CD14-positive monocyte (primary cell): ENCODE measurements around the gene JPT1. TPM values are rescaled to one million over a fixed set of nuclear protein-coding genes. Genes with fewer than 3 reads are reported as not detected.

ENCODE experiments used
- DNase-seq, 3 donors: peaks; one replicate each; pipeline ENCODE4 v3.0.0-alpha.2; 2011 to 2022
- H2AFZ ChIP-seq: 2 replicates; pipeline ENCODE4 v1.6.0; 2012; ENCODE audit warnings: mild to moderate bottlenecking, low read depth, low read length, inconsistent platforms; ENCODE audit not compliant: insufficient read depth, poor library complexity, severe bottlenecking
- H3K27ac ChIP-seq, 2 donors: 1 replicate in 1 of 2; 2 replicates in 1 of 2; pipeline ENCODE4 v1.5.1; 2012 to 2013; ENCODE audit warnings: low read length in 2 of 2, control low read depth in 1 of 2, inconsistent platforms in 1 of 2, low read depth in 1 of 2, mild to moderate bottlenecking in 1 of 2
- H3K27me3 ChIP-seq, 2 donors: one replicate each; pipeline versions ENCODE4 v1.6.0 to v1.6.1; 2011 to 2013; ENCODE audit warnings: low read length in 2 of 2; ENCODE audit not compliant: control insufficient read depth in 2 of 2, insufficient read depth in 2 of 2
- H3K36me3 ChIP-seq, 2 donors: replicated peaks in 1 of 2; 1 replicate in 1 of 2; 2 replicates in 1 of 2; pipeline versions ENCODE4 v1.5.1 to v1.6.1; 2012 to 2013; ENCODE audit warnings: low read length in 2 of 2, control low read depth in 1 of 2, inconsistent platforms in 1 of 2, mild to moderate bottlenecking in 1 of 2; ENCODE audit not compliant: insufficient read depth in 2 of 2, control insufficient read depth in 1 of 2
- H3K4me1 ChIP-seq, 2 donors: 1 replicate in 1 of 2; 2 replicates in 1 of 2; pipeline versions ENCODE4 v1.5.1 to v1.6.1; 2012 to 2013; ENCODE audit warnings: low read length in 2 of 2, control low read depth in 1 of 2, inconsistent platforms in 1 of 2, mild to moderate bottlenecking in 1 of 2, moderate library complexity in 1 of 2; ENCODE audit not compliant: insufficient read depth in 2 of 2, control insufficient read depth in 1 of 2
- H3K4me2 ChIP-seq: replicated peaks from 2 replicates; pipeline ENCODE3; 2012; ENCODE audit warnings: low read length, moderate library complexity, mild to moderate bottlenecking; ENCODE audit not compliant: poor library complexity, severe bottlenecking; ENCODE audit errors: extremely low read depth
- H3K4me3 ChIP-seq, 3 experiments: fragments of 200-600 bp in 1 of 3; sonication (generic) in 1 of 3; replicated peaks in 1 of 3; 1 replicate in 2 of 3; 2 replicates in 1 of 3; pipeline ENCODE4 v1.5.1; 2011 to 2013; ENCODE audit warnings: low read length in 3 of 3, mild to moderate bottlenecking in 3 of 3, control low read depth in 2 of 3, low read depth in 2 of 3, inconsistent platforms in 1 of 3, moderate library complexity in 1 of 3
- H3K79me2 ChIP-seq: 2 replicates; pipeline ENCODE4 v1.6.0; 2012; ENCODE audit warnings: mild to moderate bottlenecking, control low read depth, inconsistent platforms, low read length, moderate library complexity; ENCODE audit not compliant: insufficient read depth
- H3K9ac ChIP-seq: 2 replicates; pipeline ENCODE4 v1.6.0; 2017; ENCODE audit warnings: low read length, mild to moderate bottlenecking; ENCODE audit not compliant: insufficient read depth, poor library complexity, severe bottlenecking
- H3K9me3 ChIP-seq, 2 donors: replicated peaks in 1 of 2; 1 replicate in 1 of 2; 2 replicates in 1 of 2; pipeline versions ENCODE4 v1.5.1 to v1.6.1; 2012 to 2013; ENCODE audit warnings: low read length in 2 of 2, control low read depth in 1 of 2; ENCODE audit not compliant: control insufficient read depth in 1 of 2, insufficient read depth in 1 of 2
- H4K20me1 ChIP-seq: 2 replicates; pipeline ENCODE4 v1.6.0; 2012; ENCODE audit warnings: mild to moderate bottlenecking, low read length, control low read depth, moderate library complexity; ENCODE audit not compliant: insufficient read depth
- H3K27ac Mint-ChIP-seq, 7 donors: one replicate each; pipeline ENCODE4 v1.8.0; 2020; ENCODE audit warnings: mild to moderate bottlenecking in 7 of 7, mixed read lengths in 7 of 7, moderate library complexity in 6 of 7, inconsistent platforms in 2 of 7
- H3K27me3 Mint-ChIP-seq, 3 donors: one replicate each; pipeline ENCODE4 v1.8.0; 2021 to 2022; ENCODE audit warnings: low read depth in 3 of 3, mild to moderate bottlenecking in 3 of 3, mixed read lengths in 3 of 3, moderate library complexity in 3 of 3, inconsistent platforms in 1 of 3
- H3K36me3 Mint-ChIP-seq, 2 donors: one replicate each; pipeline ENCODE4 v1.8.0; 2020; ENCODE audit warnings: mixed read lengths in 2 of 2, inconsistent platforms in 1 of 2, mild to moderate bottlenecking in 1 of 2
- H3K4me1 Mint-ChIP-seq: one replicate; pipeline ENCODE4 v1.8.0; 2020; ENCODE audit warnings: mild to moderate bottlenecking, mixed read lengths
- H3K4me3 Mint-ChIP-seq, 2 donors: one replicate each; pipeline ENCODE4 v1.8.0; 2020; ENCODE audit warnings: mild to moderate bottlenecking in 2 of 2, mixed read lengths in 2 of 2, moderate library complexity in 1 of 2
- H3K9me3 Mint-ChIP-seq, 7 donors: one replicate each; pipeline ENCODE4 v1.8.0; 2020 to 2022; ENCODE audit warnings: mixed read lengths in 7 of 7, mild to moderate bottlenecking in 6 of 7, moderate library complexity in 6 of 7, inconsistent platforms in 2 of 7
- WGBS: methylation state at CpG from one replicate; pipeline ENCODE4 v1.1.5; 2013; ENCODE audit warnings: missing lambda C conversion rate; ENCODE audit not compliant: insufficient coverage; 5-methylcytosine and 5-hydroxymethylcytosine counted together
- intact Hi-C, 2 donors: fragments of 100-400 bp; cut with micrococcal nuclease; formaldehyde crosslinking; loops; one replicate each; pipeline versions ENCODE4 v1.15.0 to v1.15.1; 2023
- polyA plus RNA-seq, 3 donors: library from polyadenylated mRNA; depleted of rRNA in 1 of 3; unstranded in 2 of 3; stranded (reverse) in 1 of 3; fragments of 300-500 nt in 2 of 3; fragments of >200 nt in 1 of 3; fragmentation: Illumina TruSeq in 2 of 3; gene quantifications; 1 replicate in 2 of 3; 2 replicates in 1 of 3; pipeline ENCODE4 v1.2.3, GENCODE V29; 2012 to 2021
- TF ChIP-seq, protein P1 (sequence below): fragments of 200-600 bp; IDR thresholded peaks from one replicate; pipeline ENCODE4 v1.8.0; 2022; ENCODE audit warnings: antibody characterized with exemption, mild to moderate bottlenecking

JPT1 gene
- polyA plus RNA-seq, 3 donors: 79.7 to 181 (median 156) TPM

DNA sequence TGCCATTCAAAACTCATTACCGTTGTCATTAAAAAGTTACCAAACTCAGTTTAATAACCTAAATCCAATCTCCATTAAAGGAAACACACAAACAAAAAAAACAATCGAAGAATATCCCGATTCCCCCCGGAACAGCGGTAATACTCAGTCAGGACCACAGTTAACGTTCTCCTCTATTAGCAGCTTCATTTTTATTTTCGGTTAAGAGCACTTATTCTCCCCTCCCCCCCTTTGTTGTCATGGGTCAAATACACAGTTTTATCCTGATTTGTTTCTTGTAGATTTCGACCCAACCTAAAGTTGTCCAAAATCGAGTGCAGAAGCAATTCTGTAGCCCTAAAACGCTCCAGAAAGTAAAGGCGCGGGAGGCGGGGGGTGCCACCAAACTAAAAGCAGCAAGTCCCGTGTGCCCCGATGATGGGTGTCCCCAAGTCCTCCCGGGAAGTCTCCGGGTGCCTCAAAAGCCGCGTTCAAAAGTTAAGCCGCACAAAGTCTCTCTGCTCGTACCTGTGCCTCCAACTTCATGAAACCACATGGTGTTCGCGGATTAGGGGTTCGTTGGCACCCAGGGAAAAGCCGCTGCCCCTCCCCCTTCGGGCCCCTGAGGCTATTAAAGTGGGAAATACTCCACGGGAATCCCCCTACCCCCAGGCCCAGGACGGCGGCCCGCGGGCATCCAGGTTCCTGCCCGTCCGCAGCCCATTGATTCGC lies 27.5 kb upstream of the JPT1 start:
- Mint-ChIP-seq H3K4me1 (peaks cover 22% of the 10 kb centered on the region), H3K27me3 (peaks cover 0 to 2% (median 0%) of the 10 kb centered on the region in 3 donors), H3K9me3 (no peaks in the 10 kb centered on the region), H3K36me3 (peaks cover 9 to 30% of the 10 kb centered on the region in 2 donors), H3K4me3 (peak overlapping the region; percentile 89 to 96), H3K27ac (peak overlapping the region; percentile 69 to 96 (median 91))
- peak overlapping the region; percentile 97 for H3K9ac ChIP-seq
- intact Hi-C loops: loop anchor here (2.0 to 5.0 kb wide), 2 partner anchors 27 to 134 kb away; partner anchors contain the start of genes ATP5PD (in 2 of the 2), KCTD2 (in 2 of the 2) and JPT1 (in 1 of the 2)
- peak; percentile 6 to 47 (median 8) for DNase-seq
- H3K4me1 ChIP-seq: peaks cover 17 to 21% of the 10 kb centered on the region in 2 donors
- H4K20me1 ChIP-seq: peaks cover 53% of the 10 kb centered on the region
- H3K9me3 ChIP-seq: no peaks in the 10 kb centered on the region
- H3K4me2 ChIP-seq: peak overlapping the region; percentile 80
- WGBS: under 1% methylated on average over 33 of the region's 34 CpGs
- peaks cover 20 to 34% of the 10 kb centered on the region in 2 donors for H3K36me3 ChIP-seq
- H2AFZ ChIP-seq: peak overlapping the region; percentile 64
- H3K4me3 ChIP-seq: peak overlapping the region; percentile 85 to 96 (median 93)
- peak overlapping the region; percentile 92 to 96 for H3K27ac ChIP-seq
- peaks cover 57% of the 10 kb centered on the region for H3K79me2 ChIP-seq
- TF ChIP-seq, protein P1, sequence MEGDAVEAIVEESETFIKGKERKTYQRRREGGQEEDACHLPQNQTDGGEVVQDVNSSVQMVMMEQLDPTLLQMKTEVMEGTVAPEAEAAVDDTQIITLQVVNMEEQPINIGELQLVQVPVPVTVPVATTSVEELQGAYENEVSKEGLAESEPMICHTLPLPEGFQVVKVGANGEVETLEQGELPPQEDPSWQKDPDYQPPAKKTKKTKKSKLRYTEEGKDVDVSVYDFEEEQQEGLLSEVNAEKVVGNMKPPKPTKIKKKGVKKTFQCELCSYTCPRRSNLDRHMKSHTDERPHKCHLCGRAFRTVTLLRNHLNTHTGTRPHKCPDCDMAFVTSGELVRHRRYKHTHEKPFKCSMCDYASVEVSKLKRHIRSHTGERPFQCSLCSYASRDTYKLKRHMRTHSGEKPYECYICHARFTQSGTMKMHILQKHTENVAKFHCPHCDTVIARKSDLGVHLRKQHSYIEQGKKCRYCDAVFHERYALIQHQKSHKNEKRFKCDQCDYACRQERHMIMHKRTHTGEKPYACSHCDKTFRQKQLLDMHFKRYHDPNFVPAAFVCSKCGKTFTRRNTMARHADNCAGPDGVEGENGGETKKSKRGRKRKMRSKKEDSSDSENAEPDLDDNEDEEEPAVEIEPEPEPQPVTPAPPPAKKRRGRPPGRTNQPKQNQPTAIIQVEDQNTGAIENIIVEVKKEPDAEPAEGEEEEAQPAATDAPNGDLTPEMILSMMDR: no peak
- no peaks in the 10 kb centered on the region for H3K27me3 ChIP-seq

DNA sequence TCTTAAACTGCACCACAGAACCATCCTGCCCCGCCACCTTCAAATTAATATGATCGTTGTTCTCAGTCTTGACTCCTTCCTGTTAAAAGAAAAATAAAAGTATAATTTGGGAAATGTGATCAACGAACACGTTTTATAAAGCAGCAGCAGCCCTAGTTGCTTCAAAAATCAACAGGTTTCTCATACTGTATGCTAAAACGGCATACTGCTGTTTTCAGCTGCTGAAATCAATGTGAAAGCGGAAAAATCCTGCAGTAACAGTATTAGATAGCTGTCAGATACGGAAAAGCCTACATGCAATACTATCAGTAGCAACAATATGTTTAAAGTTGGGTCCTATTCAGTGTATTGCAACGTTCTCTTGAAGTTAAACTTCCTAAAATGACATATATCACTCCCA lies 26.8 kb upstream of the JPT1 start:
- Histone ChIP-seq H3K4me2 (peak overlapping the region; percentile 80), H4K20me1 (peaks cover 60% of the 10 kb centered on the region), H3K4me1 (peaks cover 17 to 21% of the 10 kb centered on the region in 2 donors), H3K27ac (peak overlapping the region in 1 of 2 donors; percentile 96), H3K79me2 (peaks cover 63% of the 10 kb centered on the region), H3K4me3 (peak overlapping the region; percentile 85 to 96 (median 93)), H3K9ac (peak overlapping the region; percentile 97), H3K9me3 (no peaks in the 10 kb centered on the region), H3K27me3 (no peaks in the 10 kb centered on the region), H2AFZ (no peak overlapping the region), H3K36me3 (peaks cover 26 to 41% of the 10 kb centered on the region in 2 donors)
- H3K4me1 Mint-ChIP-seq: peaks cover 22% of the 10 kb centered on the region
- H3K36me3 Mint-ChIP-seq: peaks cover 14 to 37% of the 10 kb centered on the region in 2 donors
- intact Hi-C loops: loop anchor here (5.0 kb wide), 1 partner anchor 134 kb away; the partner anchor contains the start of genes ATP5PD (in 2 of the 2) and KCTD2 (in 2 of the 2)
- H3K27me3 Mint-ChIP-seq: peaks cover 0 to 2% (median 0%) of the 10 kb centered on the region in 3 donors
- peak overlapping the region in 6 of 7 donors; percentile 6 to 96 (median 82) for H3K27ac Mint-ChIP-seq
- H3K9me3 Mint-ChIP-seq: no peaks in the 10 kb centered on the region
- H3K4me3 Mint-ChIP-seq: peak overlapping the region; percentile 89 to 96
- DNase-seq: no peak
- TF ChIP-seq, protein P1: no peak
- WGBS: no CpG with 5 or more reads among the region's 8 CpGs
